SIG-M5 (cell line): ENCODE data around the gene ATAD3C.
A peak's percentile ranks its signal among the peaks of the same experiment; 100 is the strongest.
"Not testable (repeated sequence)": the region's sequence is repeated elsewhere in the genome, so short reads cannot be mapped to it uniquely, and the experiment has no call there.

ENCODE experiments used
- DNase-seq: peaks from one replicate; lab custom pipeline; 2025; lab: John Stamatoyannopoulos, UW

Gene ATAD3C, protein sequence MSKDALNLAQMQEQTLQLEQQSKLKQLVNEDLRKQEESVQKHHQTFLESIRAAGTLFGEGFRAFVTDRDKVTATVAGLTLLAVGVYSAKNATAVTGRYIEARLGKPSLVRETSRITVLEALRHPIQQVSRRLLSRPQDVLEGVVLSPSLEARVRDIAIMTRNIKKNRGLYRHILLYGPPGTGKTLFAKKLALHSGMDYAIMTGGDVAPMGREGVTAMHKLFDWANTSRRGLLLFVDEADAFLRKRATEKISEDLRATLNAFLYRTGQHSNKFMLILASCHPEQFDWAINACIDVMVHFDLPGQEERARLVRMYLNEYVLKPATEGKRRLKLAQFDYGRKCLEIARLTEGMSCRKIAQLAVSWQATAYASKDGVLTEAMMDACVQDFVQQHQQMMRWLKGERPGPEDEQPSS

DNA sequence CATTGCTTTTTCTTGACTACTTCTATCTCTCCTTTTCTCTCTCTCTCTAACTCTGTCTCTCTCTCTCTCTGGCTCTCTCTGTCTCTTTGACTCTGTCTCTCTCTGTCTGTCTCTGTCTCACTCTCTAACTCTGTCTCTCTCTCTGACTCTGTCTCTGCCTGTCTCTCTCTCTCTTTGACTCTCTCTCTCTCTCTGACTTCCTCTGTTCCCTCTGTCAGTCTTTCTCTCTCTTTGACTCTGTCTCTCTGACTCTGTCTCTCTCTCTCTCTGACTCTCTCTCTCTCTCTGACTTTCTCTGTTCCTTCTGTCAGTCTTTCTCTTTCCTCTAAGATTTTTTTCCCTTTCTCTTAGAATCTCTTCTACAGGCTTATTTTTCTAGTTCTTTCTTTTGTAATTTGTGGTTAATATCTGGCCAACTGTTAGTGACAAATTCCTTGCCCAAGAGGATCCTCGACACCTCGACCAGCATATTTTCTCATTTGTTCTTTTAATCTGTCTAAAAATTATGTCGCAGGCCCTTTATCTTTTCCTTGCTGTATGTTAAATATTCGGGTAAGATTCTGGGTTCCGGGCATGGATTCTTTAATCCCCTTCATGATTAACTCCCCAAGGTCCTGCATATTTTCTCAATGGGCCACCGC is at the start of gene ATAD3C:
TSS of gene ATAD3C (plus strand) at position 591 of the 641 bp plus-strand sequence. CDS start 995 bp downstream, outside the sequence.
- no peak for DNase-seq

DNA sequence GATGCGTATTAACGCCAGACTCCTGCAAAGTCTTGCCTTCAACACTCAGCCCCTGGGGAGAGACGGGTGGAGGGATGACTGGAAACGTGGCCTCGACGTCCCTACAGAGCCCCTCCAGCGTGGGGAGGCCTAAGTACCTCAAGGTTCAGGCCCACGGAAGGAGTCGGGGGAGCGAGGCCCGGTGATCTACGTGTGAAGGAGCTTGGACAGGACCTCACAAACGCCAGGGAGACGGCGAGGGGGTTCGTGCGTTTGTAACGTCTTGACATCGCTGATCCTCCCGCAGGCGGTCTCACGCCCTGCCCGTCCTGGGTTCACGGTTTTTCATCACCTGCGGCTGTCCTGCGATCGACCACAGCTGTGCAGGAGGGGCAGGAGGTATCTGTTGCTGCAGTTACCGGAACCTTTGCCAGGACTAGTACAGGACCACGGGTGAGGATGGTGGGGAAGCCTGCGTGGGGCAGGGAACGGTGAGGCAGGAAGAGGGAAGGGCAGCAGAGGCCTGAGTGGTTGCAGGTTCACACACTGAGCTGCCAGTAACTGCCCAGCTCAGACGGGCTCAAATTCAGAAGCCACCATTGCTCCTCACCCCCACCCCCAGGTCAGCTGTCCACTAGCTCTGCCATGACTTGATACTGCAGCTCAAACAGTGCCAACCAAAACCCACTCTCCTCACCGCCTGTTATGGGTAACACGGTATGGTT is 49.5 kb upstream of the ATAD3C start:
- DNase-seq, result no peak

DNA sequence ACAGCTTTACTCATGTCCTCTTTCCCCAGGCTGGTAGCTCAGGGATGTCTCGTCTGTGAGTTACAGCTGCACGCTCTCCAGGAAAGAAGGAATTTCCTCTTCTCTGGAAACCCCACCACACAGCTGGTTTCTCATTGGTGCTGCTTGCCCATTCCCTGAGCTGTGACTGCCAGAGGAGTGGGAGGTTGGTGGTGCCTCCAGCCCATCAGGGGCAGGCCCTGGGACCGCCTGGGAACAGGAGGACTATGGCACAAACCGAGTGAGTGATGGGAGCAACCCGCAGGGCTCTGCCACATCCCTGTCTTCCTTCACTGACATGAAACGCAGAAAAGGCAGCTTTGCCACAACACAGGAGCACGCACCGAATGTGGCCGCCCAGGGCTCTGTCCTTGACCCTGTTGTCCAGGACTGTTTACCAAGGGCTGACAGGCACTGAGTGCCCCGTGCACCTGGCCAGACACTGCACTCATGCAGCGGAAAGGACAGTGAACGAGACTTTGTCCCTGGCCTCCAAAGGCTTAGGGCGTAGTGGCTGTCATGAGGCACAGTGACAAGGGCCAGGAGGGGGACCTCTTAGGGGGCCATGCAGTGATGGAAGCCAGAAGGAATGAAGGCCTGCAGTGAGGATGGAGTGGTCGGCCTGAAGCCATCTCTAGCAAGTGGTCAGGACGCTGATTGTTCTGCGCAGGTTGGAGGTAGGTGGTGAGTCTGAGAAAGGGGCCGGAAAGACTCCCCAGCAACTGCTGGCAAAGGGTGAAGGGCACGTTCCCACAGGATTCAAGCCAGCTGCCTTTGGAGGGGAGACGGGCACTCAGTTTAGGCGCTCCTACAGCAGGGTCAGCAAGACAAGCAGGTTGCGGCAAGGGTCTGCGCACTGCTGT is 48.7 kb upstream of the ATAD3C start:
- DNase-seq, result no peak

DNA sequence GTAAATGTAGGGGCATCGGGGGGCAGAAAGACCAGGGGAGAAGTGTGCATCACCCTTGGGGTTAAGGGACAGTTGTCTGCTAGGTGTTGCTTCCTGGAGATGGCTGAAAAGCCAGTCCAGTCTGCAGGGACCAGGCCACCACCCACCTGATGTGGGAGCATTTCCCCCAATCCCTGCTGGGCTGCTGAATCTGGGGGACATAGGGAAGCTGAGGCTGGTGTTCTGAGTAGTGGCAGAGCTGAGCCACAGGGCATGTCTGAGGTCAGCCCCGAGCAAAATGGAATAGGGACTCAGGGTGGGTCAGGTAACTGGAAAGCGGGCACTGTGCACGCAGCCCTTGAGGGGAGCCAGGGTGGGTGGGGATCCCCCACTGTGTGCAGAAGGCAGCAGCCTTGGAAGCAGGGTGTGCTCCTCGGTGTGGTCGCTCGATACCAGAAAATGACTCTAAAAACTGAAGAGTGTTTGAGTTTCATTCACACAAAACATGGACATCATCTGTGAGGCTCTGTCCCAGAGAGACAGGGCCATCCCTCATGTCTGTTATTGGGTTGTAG is 48.0 kb upstream of the ATAD3C start:
- no peak for DNase-seq

DNA sequence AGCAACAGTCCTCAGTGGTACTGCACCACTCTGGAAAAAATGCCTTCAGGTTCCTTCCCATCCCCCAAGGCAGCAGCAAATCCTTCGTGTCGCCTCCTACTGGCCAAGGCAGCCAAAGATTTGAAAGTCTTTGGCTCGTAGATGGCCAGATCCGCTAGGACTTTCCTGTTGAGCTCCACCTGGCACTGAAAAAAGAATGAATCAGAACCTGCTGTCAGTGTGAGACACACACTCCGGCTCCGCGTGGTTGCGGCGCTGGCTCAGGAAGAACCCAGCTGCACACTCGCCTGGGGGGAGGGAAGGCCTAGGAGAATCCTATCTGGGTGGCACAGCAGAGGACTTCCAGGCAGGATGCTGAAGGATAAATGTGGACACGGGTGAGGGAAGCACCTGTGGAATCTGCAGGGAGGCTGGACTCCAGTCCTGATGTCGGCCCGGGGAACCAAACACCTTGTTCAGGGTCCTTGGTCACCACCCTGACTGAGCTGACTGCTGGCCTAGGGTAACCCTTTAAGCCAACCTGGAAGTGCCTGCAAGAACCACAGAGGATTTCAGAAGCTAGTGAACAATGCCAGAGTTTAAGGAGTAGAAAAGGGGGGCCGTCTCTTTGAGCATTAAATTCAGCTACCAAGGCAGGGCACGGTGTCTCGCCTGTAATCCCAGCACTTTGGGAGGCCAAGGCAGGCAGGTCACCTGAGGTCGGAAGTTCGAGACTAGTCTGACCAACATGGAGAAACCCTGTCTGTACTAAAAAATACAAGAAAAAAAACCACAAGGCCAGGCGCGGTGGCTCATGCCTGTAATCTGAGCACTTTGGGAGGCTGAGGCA is 47.2 kb upstream of the ATAD3C start:
- no peak for DNase-seq

DNA sequence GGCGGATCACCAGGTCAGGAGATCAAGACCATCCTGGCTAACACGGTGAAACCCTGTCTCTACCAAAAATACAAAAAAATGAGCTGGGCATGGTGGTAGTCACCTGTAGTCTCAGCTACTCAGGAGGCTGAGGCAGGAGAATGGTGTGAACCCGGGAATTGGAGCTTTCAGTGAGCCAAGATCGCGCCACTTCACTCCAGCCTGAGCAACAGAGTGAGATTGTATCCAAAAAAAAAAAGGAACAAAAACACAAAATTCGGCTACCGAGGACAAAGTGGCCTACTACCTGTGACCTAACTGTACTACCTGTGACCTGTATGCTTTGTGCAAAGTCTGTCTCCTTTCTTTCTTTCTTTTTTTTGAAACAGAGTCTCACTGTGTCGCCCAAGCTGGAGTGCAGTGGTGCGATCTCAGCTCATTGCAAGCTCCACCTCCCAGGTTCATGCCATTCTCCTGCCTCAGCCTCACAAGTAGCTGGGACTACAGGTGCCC is 46.5 kb upstream of the ATAD3C start:
- not testable (repeated sequence) for DNase-seq

DNA sequence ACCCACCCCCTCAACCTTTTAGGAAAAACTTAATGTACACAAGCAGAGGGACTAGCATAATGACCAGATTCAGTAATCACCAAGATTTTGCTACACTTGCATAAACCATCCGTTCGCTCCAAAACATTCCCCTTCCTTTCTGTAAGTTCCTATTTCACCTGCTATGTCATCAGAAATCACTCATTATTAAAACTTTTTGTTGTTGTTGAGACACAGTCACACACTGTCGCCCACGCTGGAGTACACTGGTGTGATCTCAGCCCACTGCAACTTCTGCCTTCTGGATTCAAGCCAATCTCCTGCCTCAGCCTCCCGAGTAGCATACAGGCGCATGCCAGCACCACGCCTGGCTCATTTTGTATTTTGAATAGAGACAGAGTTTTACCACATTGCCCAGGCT is 45.8 kb upstream of the ATAD3C start:
- DNase-seq, result no peak

DNA sequence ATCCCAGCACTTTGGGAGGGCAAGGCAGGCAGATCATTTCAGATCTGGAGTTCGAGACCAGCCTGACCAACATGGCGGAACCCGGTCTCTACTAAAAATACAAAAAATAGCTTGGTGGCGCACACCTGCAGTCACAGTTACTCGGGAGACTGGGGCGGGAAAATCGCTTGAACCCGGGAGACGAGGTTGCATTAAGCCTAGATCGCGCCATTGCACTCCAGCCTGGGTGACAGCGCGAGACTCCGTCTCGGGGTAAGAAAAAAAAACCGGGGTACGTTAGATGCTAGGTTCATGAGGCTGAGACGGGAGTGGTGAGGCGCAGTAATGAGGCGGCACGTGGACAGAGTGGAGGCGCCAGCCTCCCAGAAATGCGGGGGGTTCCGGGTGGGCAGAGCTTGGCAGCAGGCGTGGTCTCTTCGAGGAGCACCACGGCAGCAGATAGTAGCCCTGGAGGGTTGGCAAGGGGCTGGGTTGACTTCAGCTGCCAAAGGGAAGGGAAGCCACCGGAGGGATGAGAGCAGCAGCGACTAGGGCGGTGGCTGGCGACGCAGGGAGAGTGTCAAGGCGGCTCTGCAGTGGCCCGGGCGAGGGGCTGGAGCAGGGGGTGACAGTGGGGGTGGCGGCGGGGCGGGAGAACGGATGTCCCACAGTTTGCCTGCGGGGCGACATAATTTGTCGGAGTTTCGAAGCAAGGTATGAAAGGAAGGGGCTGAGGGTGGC is 43.2 kb upstream of the ATAD3C start:
- DNase-seq, result no peak

DNA sequence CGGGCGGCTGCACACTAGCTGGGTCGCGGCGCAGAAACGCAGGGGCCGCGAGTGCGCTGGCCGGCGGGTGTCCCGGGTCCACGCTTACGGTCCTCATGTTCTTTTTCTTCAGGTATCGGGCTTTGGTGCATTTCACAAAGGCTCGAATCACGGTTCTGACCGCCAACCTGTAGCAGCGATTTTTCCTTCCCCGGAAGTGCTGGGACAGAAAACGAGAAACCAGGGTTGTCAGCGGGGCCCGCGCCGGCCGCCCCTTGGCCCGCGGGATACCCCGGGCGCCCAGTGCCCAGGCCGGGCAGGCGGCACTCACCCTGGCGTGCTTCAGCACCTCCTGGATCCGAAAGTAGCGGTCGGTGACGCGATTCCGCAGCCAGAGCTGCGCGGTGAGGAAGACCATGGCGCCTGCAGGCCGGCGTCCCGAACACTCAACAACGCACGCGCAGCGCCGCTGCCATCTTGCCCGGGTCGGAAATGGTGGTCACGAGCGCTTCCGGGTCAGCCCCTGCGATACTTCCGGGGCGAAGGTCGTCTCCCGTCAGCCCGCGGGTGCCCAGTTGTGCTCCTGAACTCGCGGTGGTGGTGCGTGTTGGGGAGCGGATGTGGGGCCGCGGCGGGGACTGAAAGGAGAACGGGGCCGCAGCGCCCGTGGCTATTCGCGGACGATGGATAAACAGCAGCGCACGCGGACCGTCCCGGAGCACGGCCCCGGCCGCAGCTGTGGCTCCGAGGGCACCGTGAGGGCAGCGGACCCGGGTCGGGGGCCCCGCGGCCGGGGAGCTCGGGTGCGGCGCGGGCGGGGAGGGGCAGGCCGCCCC is 42.5 kb upstream of the ATAD3C start, which contains the start of gene MRPL20:
TSS of gene MRPL20 (minus strand) at position 473 of the 815 bp plus-strand sequence. CDS start at position 397, 76 bp downstream.
- peak; percentile 42 for DNase-seq

DNA sequence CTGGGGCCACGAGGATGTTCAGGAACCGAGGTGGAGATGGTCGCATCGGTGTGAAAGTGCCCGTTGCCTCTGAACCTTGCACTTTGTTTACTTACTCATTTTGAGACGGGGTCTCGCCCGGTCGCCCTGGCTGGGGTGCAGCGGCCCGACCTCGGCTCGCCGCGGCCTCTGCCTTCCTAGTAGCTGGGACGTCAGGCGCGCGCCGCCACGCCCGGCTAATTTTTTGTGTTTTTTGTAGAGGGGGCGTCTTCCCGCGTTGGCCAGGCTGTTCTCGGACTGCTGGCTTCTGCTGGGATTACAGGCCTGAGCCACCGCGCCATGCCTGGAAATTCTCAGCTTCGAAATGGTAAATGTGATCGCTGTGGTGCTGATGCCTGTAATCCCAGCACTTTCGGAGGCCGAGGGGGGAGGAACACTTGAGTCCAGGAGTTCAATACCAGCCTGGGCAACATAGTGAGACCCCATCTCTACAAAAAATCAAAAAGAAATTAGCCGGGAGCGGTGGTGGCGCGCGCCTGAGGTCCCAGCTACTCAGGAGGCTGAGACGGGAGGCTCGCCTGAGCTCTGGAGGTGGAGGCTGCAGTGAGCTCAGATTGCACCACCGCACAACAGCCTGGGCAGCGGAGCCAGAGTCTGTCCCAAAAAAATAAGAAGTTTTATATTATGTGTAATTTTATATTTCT is 41.7 kb upstream of the ATAD3C start:
- no peak for DNase-seq

DNA sequence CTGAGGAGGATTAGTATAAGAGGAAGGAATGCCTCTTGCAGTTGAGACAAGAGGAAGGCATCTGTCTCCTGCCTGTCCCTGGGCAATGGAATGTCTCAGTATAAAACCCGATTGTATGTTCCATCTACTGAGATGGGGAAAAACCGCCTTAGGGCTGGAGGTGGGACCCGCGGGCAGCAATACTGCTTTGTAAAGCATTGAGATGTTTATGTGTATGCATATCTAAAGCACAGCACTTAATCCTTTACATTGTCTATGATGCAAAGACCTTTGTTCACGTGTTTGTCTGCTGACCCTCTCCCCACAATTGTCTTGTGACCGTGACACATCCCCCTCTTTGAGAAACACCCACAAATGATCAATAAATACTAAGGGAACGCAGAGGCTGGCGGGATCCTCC is 39.3 kb upstream of the ATAD3C start:
- not testable (repeated sequence) for DNase-seq

DNA sequence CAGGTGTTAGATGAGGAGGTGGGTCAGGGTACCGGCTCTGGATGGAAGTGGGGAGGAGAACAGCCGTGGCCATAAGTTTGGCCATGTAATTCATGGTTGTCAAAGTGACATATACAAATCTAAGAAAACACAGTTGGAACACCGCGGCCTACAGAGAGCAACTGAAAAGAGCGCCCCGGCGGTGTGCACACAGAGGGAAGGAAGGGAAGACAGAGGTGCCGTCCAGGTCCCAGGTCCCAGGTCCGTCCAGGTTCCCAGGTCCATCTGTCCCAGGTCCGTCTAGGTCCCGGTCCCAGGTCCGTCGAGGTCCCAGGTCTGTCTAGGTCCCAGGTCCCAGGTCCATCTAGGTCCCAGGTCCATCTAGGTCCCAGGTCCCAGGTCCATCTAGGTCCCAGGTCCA is 37.9 kb upstream of the ATAD3C start:
- DNase-seq, result no peak

DNA sequence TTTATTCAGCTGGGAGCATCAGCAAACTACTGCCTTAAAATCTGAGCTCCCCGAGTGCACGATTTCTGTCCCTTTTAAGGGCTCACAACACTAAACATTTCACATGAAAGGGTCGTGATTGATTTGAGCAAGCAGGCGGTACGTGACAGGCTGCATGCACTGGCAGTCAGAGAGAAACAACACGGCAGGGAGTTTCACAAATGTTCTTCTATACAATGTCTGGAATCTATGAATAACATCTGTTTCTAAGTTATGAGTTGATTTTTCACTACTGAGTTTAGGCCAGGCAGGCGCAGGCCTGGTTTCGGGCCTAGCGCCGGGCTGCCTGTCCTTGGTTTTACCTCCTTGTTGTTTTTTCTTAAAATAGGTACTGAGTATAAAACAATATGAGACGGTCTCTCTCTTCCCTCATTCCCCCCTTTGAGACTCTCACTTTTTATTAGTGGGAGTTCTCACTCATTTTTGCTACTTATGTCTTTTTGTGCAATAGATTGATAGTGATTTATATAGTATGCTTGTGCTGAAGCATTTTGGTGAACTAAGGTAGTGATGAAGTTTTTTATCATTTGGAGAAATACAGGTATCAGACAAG is 37.1 kb upstream of the ATAD3C start:
- not testable (repeated sequence) for DNase-seq

DNA sequence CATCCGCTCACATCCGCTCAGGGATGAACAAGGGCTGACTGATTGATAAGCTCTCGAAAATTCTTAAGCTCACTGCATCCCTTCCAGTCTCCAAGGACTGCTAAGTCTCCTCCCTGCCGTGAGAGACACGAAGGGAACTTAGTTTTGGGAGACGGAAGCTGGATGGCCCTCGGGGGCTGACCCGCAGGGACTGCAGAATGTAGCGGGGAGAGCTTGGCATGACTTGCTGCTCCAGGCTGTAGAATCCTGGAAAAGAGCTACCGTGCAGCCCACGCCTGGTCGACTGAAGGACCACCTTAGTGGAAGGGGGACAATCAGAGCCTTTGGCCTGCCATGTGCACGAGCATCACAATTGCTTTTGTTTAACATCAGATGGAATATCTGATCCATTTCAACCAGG is 33.7 kb upstream of the ATAD3C start:
- DNase-seq, result no peak

DNA sequence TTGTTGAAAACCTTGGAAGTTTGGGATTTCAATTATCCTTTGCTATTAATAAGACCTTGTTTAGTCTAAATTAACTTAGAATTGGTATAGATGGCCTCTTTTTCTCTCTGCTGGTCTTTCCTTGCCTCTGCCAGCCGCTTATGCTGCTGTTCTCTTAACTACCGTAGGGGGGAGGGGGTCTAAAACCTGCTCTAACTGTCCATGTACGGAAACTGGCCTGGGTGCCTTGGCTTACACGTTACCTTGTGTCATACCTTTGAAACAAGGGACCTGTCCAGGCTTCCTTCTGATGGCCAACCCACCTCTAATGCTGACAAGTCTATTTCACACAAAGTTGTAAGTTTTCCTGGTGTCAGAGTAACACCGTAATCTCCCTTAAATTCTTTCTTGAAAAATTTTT is 32.1 kb upstream of the ATAD3C start:
- not testable (repeated sequence) for DNase-seq

DNA sequence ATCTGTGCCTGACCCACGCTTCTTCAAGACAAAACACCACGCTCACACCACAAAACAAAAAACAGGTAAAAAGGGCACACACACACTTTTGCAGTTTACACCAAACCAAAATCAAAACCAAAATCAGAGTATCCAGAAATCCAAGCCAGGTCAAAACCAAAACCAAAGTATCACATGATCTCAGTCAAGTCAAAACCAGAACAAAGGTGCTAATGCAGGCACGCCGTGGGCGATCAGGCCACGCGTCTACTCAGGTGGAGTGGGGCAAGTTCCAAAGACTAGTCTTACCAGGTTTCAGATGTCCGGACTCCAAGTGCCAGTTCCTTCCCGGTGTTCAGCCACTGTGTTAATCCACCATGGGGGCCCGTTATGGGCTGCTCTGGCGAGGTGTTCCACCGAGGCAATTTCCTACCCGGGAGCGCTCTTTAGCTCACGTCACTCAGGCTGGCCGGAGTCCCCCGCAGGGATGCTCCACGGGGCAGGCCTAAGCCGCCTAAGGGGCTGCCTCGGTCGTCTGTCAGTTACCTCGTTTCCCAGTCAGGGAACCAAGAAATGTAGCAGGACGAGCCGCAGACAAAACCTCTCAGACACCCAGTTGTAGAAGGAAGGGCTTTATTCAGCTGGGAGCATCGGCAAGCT is 31.5 kb upstream of the ATAD3C start:
- not testable (repeated sequence) for DNase-seq
